Cardiac muscle cell (in vitro differentiated cells and primary cell): ENCODE measurements around the gene SDC1. TPM values are rescaled to one million over a fixed set of nuclear protein-coding genes. Genes with fewer than 3 reads are reported as not detected.

Experiments
- DNase-seq, 2 donors: peaks; one replicate each; pipeline versions ENCODE4 v3.0.0 to v3.0.0-alpha.2; 2010 to 2017; ENCODE audit warnings: low read depth in 1 of 2, low spot score in 1 of 2
- H3K27ac ChIP-seq: fragments of 200-600 bp; sonication (generic); 2 replicates; pipeline ENCODE4 v1.5.1; 2016
- H3K27me3 ChIP-seq: fragments of 200-600 bp; sonication (generic); 2 replicates; pipeline ENCODE4 v1.6.0; 2016; ENCODE audit warnings: control low read depth
- H3K36me3 ChIP-seq: fragments of 200-600 bp; sonication (generic); 2 replicates; pipeline ENCODE4 v1.5.1; 2016; ENCODE audit warnings: control low read depth
- H3K4me1 ChIP-seq: fragments of 200-600 bp; sonication (generic); 2 replicates; pipeline ENCODE4 v1.8.1; 2017; ENCODE audit warnings: low read depth, mild to moderate bottlenecking, mixed run types
- H3K4me3 ChIP-seq: fragments of 200-600 bp; sonication (generic); 2 replicates; pipeline ENCODE4 v1.5.1; 2016; ENCODE audit warnings: mild to moderate bottlenecking
- H3K9me3 ChIP-seq: fragments of 200-600 bp; sonication (generic); 2 replicates; pipeline ENCODE4 v1.5.1; 2017; ENCODE audit warnings: low read depth, mild to moderate bottlenecking, control low read depth
- polyA plus RNA-seq: library from polyadenylated mRNA; unstranded; fragments of >200 nt; fragmentation: Nextera tagmentation; extraction: Ambion mirVana; gene quantifications from 2 replicates; pipeline ENCODE4 v1.2.1, GENCODE V29; 2016
- total RNA-seq: library from RNA; depleted of rRNA; stranded (reverse); fragments of >200 nt; gene quantifications from 2 replicates; pipeline ENCODE4 v1.2.3, GENCODE V29; 2016
- TF ChIP-seq, protein P1 (sequence below): IDR thresholded peaks from 2 replicates; pipeline ENCODE4 v1.5.1; 2012; ENCODE audit warnings: low read depth, mild to moderate bottlenecking, low read length

SDC1 gene
- total and polyA plus RNA-seq, 2 experiments from 2014 or later, result 13.3 to 14.0 TPM

GRCh38 chr2:20184067-20184938, 40.6 kb downstream of the SDC1 start:
- Histone ChIP-seq H3K27me3 (no peaks in the 10 kb centered on the region), H3K4me1 (peaks cover 30% of the 10 kb centered on the region), H3K27ac (no peak overlapping the region), H3K9me3 (no peaks in the 10 kb centered on the region), H3K36me3 (no peaks in the 10 kb centered on the region), H3K4me3 (no peak overlapping the region)
- TF ChIP-seq, protein P1, sequence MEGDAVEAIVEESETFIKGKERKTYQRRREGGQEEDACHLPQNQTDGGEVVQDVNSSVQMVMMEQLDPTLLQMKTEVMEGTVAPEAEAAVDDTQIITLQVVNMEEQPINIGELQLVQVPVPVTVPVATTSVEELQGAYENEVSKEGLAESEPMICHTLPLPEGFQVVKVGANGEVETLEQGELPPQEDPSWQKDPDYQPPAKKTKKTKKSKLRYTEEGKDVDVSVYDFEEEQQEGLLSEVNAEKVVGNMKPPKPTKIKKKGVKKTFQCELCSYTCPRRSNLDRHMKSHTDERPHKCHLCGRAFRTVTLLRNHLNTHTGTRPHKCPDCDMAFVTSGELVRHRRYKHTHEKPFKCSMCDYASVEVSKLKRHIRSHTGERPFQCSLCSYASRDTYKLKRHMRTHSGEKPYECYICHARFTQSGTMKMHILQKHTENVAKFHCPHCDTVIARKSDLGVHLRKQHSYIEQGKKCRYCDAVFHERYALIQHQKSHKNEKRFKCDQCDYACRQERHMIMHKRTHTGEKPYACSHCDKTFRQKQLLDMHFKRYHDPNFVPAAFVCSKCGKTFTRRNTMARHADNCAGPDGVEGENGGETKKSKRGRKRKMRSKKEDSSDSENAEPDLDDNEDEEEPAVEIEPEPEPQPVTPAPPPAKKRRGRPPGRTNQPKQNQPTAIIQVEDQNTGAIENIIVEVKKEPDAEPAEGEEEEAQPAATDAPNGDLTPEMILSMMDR, result no peak
- DNase-seq, result peak in 1 of 2 donors; percentile 52

DNA sequence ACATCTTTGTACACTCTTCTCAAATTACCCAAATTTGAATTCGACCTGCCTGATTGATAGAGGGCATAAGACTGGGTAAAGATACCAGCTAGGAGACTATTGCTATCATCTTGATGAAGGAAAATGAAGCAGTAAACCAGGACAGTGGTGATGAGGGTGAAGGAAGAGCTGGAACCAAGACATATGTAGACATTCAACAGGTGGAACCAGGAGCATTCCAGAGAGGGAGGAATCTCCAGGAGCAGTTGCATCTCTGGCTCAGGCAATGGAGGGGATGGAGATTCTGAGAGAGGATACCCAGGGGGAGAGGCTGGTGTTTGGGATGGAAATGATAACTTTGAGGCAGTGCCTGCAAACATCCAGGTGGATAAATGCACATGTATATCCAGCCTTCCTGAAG, 41.6 kb downstream of the SDC1 start:
- no peak overlapping the region for H3K27ac ChIP-seq
- peaks cover 21% of the 10 kb centered on the region for H3K4me1 ChIP-seq
- no peak for DNase-seq
- H3K9me3 ChIP-seq, result no peaks in the 10 kb centered on the region
- TF ChIP-seq, protein P1, result no peak
- H3K36me3 ChIP-seq, result no peaks in the 10 kb centered on the region
- no peak overlapping the region for H3K4me3 ChIP-seq
- no peaks in the 10 kb centered on the region for H3K27me3 ChIP-seq

GRCh38 chr2:20182241-20182931, 42.5 kb downstream of the SDC1 start:
- DNase-seq, result peak in 1 of 2 donors; percentile 69
- Histone ChIP-seq H3K36me3 (no peaks in the 10 kb centered on the region), H3K4me3 (no peak overlapping the region), H3K27me3 (no peaks in the 10 kb centered on the region), H3K27ac (no peak overlapping the region), H3K4me1 (peaks cover 15% of the 10 kb centered on the region), H3K9me3 (no peaks in the 10 kb centered on the region)
- TF ChIP-seq, protein P1, result no peak

GRCh38 chr2:20181761-20182160, 43.2 kb downstream of the SDC1 start:
- no peaks in the 10 kb centered on the region for H3K9me3 ChIP-seq
- H3K36me3 ChIP-seq, result no peaks in the 10 kb centered on the region
- TF ChIP-seq, protein P1, result no peak
- no peak overlapping the region for H3K4me3 ChIP-seq
- H3K27me3 ChIP-seq, result no peaks in the 10 kb centered on the region
- no peak for DNase-seq
- H3K27ac ChIP-seq, result no peak overlapping the region
- peaks cover 10% of the 10 kb centered on the region for H3K4me1 ChIP-seq

- Histone ChIP-seq H3K4me3 (no peak overlapping the region), H3K27me3 (no peaks in the 10 kb centered on the region), H3K36me3 (no peaks in the 10 kb centered on the region), H3K27ac (no peak overlapping the region), H3K9me3 (no peaks in the 10 kb centered on the region), H3K4me1 (peaks cover 2% of the 10 kb centered on the region)
- DNase-seq, result no peak
- TF ChIP-seq, protein P1, result no peak
Measured at GRCh38 chr2:20180676-20181648, 44.0 kb downstream of the SDC1 start.
